ENCODE data around the gene NAPEPLD. TPM values are rescaled to one million over a fixed set of nuclear protein-coding genes. Genes with fewer than 3 reads are reported as not detected.
A peak's percentile ranks its signal among the peaks of the same experiment; 100 is the strongest.
"Not testable (repeated sequence)": the region's sequence is repeated elsewhere in the genome, so short reads cannot be mapped to it uniquely, and the experiment has no call there.

The NAPEPLD gene
- total and polyA plus RNA-seq, 9 donors, result 7.5 to 27.9 (median 20.6) TPM

DNA sequence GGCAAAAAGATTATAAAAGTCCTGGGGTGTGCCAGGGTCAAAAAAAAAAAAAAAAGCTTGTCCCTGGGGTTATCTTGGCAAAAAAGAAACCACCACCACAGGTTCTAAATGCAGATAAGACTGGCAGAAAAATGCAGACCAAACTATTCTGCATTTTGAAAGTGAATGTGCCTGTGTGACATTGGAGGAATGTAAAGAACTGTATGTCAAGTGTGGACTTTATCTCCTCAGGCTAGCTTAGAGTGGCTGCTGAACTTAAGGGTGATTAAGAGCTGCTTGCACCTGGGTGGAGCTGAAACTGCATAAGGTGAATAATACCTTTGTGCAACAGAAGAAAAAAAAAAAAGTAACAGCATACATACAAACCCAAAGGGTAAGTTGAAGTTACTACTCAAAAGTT lies 1.3 kb upstream of the NAPEPLD start:
- H3K9me3 ChIP-seq, result no peaks in the 10 kb centered on the region
- H3K4me3 ChIP-seq, result no peak overlapping the region
- H3K4me1 ChIP-seq (ENCODE audit: insufficient read depth), result no peaks in the 10 kb centered on the region
- no peak for TF ChIP-seq POLR2A (IDR thresholded peaks at IDR 0.05)
- TF ChIP-seq EP300 (IDR thresholded peaks at IDR 0.05), result no peak
- TF ChIP-seq, protein P1, sequence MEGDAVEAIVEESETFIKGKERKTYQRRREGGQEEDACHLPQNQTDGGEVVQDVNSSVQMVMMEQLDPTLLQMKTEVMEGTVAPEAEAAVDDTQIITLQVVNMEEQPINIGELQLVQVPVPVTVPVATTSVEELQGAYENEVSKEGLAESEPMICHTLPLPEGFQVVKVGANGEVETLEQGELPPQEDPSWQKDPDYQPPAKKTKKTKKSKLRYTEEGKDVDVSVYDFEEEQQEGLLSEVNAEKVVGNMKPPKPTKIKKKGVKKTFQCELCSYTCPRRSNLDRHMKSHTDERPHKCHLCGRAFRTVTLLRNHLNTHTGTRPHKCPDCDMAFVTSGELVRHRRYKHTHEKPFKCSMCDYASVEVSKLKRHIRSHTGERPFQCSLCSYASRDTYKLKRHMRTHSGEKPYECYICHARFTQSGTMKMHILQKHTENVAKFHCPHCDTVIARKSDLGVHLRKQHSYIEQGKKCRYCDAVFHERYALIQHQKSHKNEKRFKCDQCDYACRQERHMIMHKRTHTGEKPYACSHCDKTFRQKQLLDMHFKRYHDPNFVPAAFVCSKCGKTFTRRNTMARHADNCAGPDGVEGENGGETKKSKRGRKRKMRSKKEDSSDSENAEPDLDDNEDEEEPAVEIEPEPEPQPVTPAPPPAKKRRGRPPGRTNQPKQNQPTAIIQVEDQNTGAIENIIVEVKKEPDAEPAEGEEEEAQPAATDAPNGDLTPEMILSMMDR (IDR thresholded peaks at IDR 0.05), result no peak
- no peak for DNase-seq
- intact Hi-C loops (cut with DNase I), result no loop called here
- no peak overlapping the region for H3K27ac ChIP-seq
- H3K27me3 ChIP-seq, result no peaks in the 10 kb centered on the region
- H3K36me3 ChIP-seq, result no peaks in the 10 kb centered on the region

- H3K9me3 ChIP-seq, result no peaks in the 10 kb centered on the region
- WGBS, 3 donors, result 90 to 92% (median 91%) methylated on average over 11 of the region's 11 CpGs
- no peak for DNase-seq
- peak overlapping the region; percentile 83 for H3K4me3 ChIP-seq
- no peak for TF ChIP-seq POLR2A (IDR thresholded peaks at IDR 0.05)
- TF ChIP-seq, protein P1 (IDR thresholded peaks at IDR 0.05), result no peak
- TF ChIP-seq EP300 (IDR thresholded peaks at IDR 0.05), result no peak
- no peaks in the 10 kb centered on the region for H3K4me1 ChIP-seq (ENCODE audit: insufficient read depth)
- H3K27ac ChIP-seq, result peak overlapping the region in 1 of 2 donors; percentile 96
- H3K36me3 ChIP-seq, result no peaks in the 10 kb centered on the region
- H3K27me3 ChIP-seq, result no peaks in the 10 kb centered on the region
- intact Hi-C loops (cut with DNase I), result loop anchor here in 3 of 4 donors (5.0 to 10.0 kb wide), 2 partner anchors 72 to 75 kb away; partner anchors contain the start of genes ARMC10 (in 3 of the 3) and FBXL13 (in 1 of the 3)
Measured at GRCh38 chr7:103149808-103150180, 895 bp upstream of the NAPEPLD start.

DNA sequence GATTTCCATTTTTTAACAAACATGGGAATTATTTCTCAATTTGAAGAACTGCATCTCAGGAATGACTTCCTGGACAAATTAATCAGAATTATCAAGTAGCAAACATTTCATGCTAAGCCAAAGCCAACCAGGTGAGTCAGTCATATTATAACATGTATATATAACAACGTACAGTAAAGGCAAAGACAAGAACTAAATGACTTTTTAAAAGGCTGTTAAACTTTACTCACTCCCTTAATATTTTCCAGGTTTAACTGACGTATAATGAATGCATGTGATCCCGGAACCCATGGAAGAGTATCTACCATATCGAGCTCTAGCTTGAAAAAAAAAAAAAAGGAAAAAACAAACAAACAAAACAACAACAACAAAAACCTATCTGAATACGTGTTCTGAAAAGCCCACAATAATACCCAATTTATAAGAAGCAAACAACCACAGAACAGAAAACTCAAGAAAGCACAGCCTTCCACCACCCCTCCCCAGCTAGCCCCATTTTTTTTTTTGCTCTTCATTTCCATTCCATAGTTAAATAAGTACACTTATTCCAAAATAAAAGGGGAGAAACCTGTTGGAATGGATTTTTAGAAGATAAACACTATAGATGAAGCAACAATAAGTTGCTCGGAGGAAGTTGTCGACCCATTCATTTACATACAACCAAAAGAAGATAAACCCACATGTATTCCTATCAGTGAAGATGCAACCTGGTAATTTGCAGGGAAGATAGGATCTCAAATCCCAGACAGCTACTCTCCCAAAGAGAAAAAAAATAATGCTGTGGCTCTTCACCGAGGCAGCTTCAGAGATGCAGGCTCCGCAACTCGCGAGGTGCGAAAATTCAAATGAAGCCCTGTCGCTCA lies 537 bp downstream of the NAPEPLD start:
- TF ChIP-seq EP300 (IDR thresholded peaks at IDR 0.05) (no peak), POLR2A (IDR thresholded peaks at IDR 0.05) (no peak)
- TF ChIP-seq, protein P1 (IDR thresholded peaks at IDR 0.05), result no peak
- whole genome bisulfite sequencing, 3 donors, result 0 to 1% (median 1%) methylated on average over 13 of the region's 13 CpGs
- DNase-seq, result no peak
- intact Hi-C loops (cut with DNase I), result loop anchor here in 3 of 4 donors (5.0 to 10.0 kb wide), 2 partner anchors 71 to 74 kb away; partner anchors contain the start of genes ARMC10 (in 3 of the 3) and FBXL13 (in 1 of the 3)
- Histone ChIP-seq H3K9me3 (no peaks in the 10 kb centered on the region), H3K4me1 (ENCODE audit: insufficient read depth) (no peaks in the 10 kb centered on the region), H3K27ac (peak overlapping the region; percentile 89 to 96), H3K27me3 (no peaks in the 10 kb centered on the region), H3K36me3 (no peaks in the 10 kb centered on the region), H3K4me3 (peak overlapping the region; percentile 83)

DNA sequence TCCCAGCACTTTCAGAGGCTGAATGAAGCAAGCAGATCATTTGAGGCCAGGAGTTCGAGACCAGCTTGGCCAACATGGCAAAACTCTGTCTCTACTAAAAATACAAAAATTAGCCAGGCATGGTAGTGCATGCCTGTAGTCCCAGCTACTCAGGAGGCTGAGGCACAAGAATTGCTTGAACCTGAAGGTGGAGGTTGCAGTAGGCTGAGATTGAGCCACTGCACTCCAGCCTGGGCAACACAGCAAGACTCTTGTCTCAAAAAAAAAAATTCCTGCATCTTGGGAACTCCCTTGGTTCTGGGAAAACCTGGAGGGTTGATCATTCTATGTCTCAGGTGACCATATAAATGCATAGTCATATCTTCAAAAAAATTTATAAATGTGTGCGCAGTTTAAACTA lies 4.1 kb downstream of the NAPEPLD start:
- intact Hi-C loops (cut with DNase I), result loop anchor here in 3 of 4 donors (5.0 to 10.0 kb wide), 2 partner anchors 67 to 70 kb away; partner anchors contain the start of genes ARMC10 (in 3 of the 3) and FBXL13 (in 1 of the 3)
- not testable (repeated sequence) for H3K9me3 ChIP-seq; H3K4me1 ChIP-seq (ENCODE audit: insufficient read depth); DNase-seq; H3K36me3 ChIP-seq; H3K27me3 ChIP-seq; H3K4me3 ChIP-seq; H3K27ac ChIP-seq
- WGBS, 3 donors, result 98 to 100% (median 99%) methylated on average over 2 of the region's 2 CpGs

DNA sequence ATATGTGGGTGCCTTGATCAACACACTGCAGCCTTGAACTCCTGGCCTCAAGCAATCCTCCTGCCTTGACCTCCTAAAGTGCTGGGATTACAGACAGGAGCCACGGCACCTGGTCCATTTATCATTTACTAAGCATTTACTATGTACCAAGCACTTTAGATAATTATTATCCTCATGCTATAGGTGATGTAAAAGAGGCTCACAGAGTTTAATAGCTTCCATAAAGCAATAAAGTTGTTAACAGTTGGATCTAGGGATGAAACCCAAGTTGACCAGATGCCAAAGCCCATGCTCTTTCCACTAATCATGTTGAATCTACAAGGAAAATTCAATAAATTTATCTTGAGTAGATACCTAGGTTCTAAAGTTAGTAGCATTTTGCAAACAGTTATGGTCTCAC lies 5.0 kb downstream of the NAPEPLD start:
- intact Hi-C loops (cut with DNase I), result loop anchor here in 1 of 4 donors (10.0 kb wide), 1 partner anchor 69 kb away; the partner anchor contains the start of genes ARMC10 and FBXL13
- no peaks in the 10 kb centered on the region for H3K27me3 ChIP-seq
- TF ChIP-seq, protein P1 (IDR thresholded peaks at IDR 0.05), result no peak
- no peak for TF ChIP-seq EP300 (IDR thresholded peaks at IDR 0.05)
- H3K4me1 ChIP-seq (ENCODE audit: insufficient read depth), result peaks cover 2% of the 10 kb centered on the region
- 96 to 100% (median 100%) methylated on average over 1 of the region's 1 CpG for WGBS, 3 donors
- DNase-seq, result no peak
- no peaks in the 10 kb centered on the region for H3K36me3 ChIP-seq
- no peak overlapping the region for H3K4me3 ChIP-seq
- H3K27ac ChIP-seq, result no peak overlapping the region
- no peaks in the 10 kb centered on the region for H3K9me3 ChIP-seq
